Endothelial cell of umbilical vein (primary cell): ENCODE measurements around the gene SLC22A7.

Experiments
- JUN ChIP-seq: IDR thresholded peaks from 2 replicates; pipeline ENCODE4 v1.6.1; 2011; ENCODE audit warnings: borderline replicate concordance, low read depth; ENCODE audit not compliant: insufficient read length, insufficient read depth
- POLR2A ChIP-seq: IDR thresholded peaks from 2 replicates; pipeline ENCODE4 v1.6.1; 2012; ENCODE audit warnings: low read depth, mild to moderate bottlenecking, control low read depth, low read length
- POLR2AphosphoS5 ChIP-seq: IDR thresholded peaks from 2 replicates; pipeline ENCODE4 v1.6.1; 2012; ENCODE audit warnings: low read depth, mild to moderate bottlenecking, control low read depth, low read length, moderate library complexity; ENCODE audit not compliant: insufficient read depth
- TF ChIP-seq, protein P1 (sequence below), 2 donors: IDR thresholded peaks; 1 replicate in 1 of 2; 2 replicates in 1 of 2; pipeline ENCODE4 v1.5.1; 2011; ENCODE audit warnings: low read length in 2 of 2, mild to moderate bottlenecking in 2 of 2, moderate library complexity in 2 of 2, control low read depth in 1 of 2, inconsistent platforms in 1 of 2, low read depth in 1 of 2; ENCODE audit not compliant: insufficient read depth in 1 of 2; ENCODE audit errors: extremely low read depth in 1 of 2

DNA sequence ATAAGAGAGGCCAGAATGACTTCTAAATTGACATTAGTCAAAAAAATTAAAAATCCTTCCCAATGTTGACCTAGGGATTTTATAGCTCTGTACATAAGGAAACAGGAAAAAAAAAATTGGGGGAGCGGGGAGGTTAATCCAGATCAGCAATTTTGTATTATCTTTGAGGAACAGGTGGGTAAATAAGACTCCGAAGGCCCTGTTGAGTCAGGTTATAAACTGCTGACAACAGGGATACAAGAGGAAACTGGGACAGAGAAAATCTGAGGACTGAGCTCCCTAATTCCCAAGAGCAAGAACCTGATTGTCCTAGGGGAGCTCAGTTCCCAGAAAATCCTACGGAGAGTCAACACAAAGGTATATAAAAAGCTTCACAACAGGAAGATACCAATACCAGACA lies 37.4 kb downstream of the SLC22A7 start:
- no peak for TF ChIP-seq POLR2A
- TF ChIP-seq JUN: no peak
- TF ChIP-seq, protein P1, sequence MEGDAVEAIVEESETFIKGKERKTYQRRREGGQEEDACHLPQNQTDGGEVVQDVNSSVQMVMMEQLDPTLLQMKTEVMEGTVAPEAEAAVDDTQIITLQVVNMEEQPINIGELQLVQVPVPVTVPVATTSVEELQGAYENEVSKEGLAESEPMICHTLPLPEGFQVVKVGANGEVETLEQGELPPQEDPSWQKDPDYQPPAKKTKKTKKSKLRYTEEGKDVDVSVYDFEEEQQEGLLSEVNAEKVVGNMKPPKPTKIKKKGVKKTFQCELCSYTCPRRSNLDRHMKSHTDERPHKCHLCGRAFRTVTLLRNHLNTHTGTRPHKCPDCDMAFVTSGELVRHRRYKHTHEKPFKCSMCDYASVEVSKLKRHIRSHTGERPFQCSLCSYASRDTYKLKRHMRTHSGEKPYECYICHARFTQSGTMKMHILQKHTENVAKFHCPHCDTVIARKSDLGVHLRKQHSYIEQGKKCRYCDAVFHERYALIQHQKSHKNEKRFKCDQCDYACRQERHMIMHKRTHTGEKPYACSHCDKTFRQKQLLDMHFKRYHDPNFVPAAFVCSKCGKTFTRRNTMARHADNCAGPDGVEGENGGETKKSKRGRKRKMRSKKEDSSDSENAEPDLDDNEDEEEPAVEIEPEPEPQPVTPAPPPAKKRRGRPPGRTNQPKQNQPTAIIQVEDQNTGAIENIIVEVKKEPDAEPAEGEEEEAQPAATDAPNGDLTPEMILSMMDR (IDR thresholded peaks at IDR 0.05; ENCODE audit: extremely low read depth in 1 of 2, insufficient read depth in 1 of 2, low read depth in 1 of 2, low read length in 2 of 2): no peak
- no peak for TF ChIP-seq POLR2AphosphoS5
